ENCODE measurements around the gene KRTAP5-1.

DNA sequence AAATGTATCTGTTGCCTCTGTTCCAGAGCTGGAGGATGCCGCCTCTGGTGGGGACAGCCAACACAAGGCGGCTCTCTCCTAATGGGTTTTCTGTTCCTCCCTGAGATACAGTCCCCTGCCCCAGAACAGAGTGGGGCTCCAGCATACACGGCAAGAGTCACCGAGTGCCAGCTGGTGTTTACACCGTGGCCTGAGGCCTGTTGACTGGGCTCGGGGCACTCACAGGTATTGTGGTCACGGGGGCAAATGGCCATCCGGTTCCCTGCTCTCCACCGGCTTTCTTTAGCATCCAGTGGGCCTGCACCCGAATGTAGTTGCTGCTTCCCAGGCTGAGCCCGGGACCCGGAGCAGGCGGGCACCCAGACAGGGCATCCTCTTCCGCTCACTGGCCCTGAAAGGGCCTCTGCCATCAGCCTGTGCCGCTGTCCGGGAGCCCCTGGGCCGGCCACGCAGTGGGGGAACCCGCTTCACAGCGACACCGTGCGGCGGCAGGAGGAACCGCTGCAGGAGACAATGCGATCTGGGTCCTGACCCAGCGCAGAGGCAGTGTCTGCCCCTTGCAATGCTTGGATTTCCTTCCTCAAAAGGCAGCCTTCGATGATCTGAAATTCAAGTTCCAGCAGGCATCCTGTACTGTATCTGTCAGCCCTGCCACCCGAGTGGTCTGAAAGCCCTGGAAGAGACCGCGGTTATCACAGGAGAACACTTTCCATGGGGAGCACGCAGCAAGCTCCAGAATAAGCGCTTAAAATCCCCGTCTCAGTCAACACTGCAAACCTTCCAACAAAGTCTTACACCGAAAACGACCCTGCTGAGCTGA lies 43.6 kb upstream of the KRTAP5-1 start:
- TF ChIP-seq POLR2A (IDR thresholded peaks at IDR 0.05) (no peak), CTCF (IDR thresholded peaks at IDR 0.05) (peak in 1 of 3 experiments; percentile 46), POLR2AphosphoS5 (IDR thresholded peaks at IDR 0.05; ENCODE audit: insufficient read depth in 1 of 2, low read depth in 1 of 2) (no peak)
